Peyer's patch (tissue), 4 donors: ENCODE measurements around the gene PLEKHH3.

Source experiments
- POLR2A ChIP-seq, 2 donors: fragments of 450-650 bp; IDR thresholded peaks; one replicate each; pipeline ENCODE4 v1.5.1; 2017; ENCODE audit warnings: antibody characterized with exemption in 2 of 2, mild to moderate bottlenecking in 2 of 2, moderate library complexity in 2 of 2
- TF ChIP-seq, protein P1 (sequence below), 6 experiments: fragments of 450-650 bp in 4 of 6; fragments of 200-600 bp in 2 of 6; sonication (generic) in 1 of 6; IDR thresholded peaks; one replicate each; pipeline ENCODE4 v1.5.1; 2017 to 2019; ENCODE audit warnings: antibody characterized with exemption in 6 of 6, mild to moderate bottlenecking in 3 of 6, moderate library complexity in 1 of 6

DNA sequence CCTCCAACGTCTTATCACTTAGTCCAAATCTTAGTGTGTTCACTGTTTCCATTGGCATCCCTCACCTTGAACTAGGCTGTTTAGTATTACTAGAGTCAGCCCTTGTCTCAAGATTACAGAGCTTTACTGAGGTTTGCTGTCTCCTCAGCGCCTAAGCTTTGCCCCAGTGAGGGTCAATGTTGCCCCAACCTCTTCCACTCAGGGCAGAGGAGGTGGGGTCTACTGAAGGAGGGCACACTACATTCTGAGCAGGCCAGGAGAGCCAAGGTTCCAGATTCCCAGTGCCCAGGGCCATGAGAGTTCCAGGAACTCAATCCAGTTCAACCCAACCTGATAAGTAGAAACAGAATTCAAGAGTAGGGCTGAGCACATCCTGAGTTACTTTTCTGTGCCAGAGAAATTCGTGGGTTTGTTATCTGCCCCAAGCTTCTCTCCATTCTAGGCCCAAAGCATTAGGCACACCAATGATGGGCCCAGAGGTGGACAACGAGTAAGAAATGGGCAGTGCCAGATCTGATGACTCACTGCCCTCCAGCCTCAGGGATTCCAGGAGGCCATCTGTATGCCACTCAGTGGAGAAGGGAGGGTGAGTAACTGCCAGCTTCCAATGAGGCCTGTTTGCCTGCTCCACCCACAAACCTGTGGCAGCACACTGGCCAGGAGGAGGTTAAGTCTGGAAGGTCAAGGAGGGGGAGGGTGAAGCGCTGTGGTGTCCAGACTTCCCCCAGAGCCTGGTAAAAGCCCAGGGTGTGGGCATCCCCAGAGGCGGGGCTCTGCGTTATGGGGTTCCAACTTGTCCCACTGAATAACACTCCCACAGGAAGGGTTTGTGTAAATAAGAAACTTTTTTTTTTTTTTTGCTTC lies 9.5 kb downstream of the PLEKHH3 start:
- TF ChIP-seq, protein P1, sequence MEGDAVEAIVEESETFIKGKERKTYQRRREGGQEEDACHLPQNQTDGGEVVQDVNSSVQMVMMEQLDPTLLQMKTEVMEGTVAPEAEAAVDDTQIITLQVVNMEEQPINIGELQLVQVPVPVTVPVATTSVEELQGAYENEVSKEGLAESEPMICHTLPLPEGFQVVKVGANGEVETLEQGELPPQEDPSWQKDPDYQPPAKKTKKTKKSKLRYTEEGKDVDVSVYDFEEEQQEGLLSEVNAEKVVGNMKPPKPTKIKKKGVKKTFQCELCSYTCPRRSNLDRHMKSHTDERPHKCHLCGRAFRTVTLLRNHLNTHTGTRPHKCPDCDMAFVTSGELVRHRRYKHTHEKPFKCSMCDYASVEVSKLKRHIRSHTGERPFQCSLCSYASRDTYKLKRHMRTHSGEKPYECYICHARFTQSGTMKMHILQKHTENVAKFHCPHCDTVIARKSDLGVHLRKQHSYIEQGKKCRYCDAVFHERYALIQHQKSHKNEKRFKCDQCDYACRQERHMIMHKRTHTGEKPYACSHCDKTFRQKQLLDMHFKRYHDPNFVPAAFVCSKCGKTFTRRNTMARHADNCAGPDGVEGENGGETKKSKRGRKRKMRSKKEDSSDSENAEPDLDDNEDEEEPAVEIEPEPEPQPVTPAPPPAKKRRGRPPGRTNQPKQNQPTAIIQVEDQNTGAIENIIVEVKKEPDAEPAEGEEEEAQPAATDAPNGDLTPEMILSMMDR (IDR thresholded peaks at IDR 0.05), result no peak
- TF ChIP-seq POLR2A (IDR thresholded peaks at IDR 0.05), result no peak
